ENCODE data around the gene MLLT10. TPM values are rescaled to one million over a fixed set of nuclear protein-coding genes. Genes with fewer than 3 reads are reported as not detected.

The MLLT10 gene
- total RNA-seq, 1 donor from 2014 or later, result 61.3 TPM

DNA sequence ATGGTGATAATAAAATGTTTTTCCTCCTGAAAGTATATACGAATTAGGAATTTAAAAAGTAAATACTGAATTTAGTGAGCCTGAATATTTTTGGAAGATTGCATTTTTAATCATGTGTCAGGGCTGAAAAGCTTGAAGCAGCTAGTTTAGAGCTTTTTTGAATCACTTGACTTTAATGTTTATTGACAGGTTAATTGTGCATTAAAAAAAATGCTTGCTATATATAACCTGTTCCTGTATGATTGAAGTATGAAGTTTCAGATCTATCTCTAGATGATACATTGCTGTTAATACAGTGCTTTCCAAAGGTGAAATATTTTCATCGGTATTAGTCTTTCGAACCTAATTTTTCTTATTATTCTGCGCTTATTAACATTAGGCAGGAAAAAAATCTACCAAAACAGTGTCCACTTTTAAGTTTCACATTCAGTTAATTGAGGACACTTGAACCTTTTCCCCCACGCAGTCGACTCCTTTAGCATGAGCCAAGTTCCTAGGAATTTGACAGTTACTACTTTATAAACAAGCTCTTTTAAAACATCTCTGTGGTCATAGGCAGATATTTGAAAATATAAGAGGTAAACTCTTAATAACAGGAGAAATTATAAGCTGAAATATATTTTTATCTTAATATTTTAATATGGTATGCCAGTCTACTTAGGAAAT is 187.1 kb downstream of the MLLT10 start:
- Mint-ChIP-seq H3K9me3 (no peaks in the 10 kb centered on the region), H3K27ac (no peak overlapping the region), H3K27me3 (ENCODE audit: insufficient read depth, low read depth) (no peaks in the 10 kb centered on the region), H3K4me3 (no peak overlapping the region), H3K4me1 (peaks cover 38% of the 10 kb centered on the region), H3K36me3 (peaks cover 17% of the 10 kb centered on the region)
- DNase-seq (ENCODE audit: low spot score), result no peak
- Histone ChIP-seq H3K4me3 (no peak overlapping the region), H4K20me1 (ENCODE audit: low read depth) (peaks cover 22% of the 10 kb centered on the region), H3K4me2 (no peak overlapping the region), H3K79me2 (ENCODE audit: low read depth) (peaks cover 30% of the 10 kb centered on the region), H3F3A (ENCODE audit: low read depth) (peaks cover 17% of the 10 kb centered on the region), H3K9me3 (ENCODE audit: low read depth) (no peaks in the 10 kb centered on the region), H3K9ac (no peak overlapping the region), H3K4me1 (peaks cover 20% of the 10 kb centered on the region), H3K27me3 (no peaks in the 10 kb centered on the region), H3K36me3 (no peaks in the 10 kb centered on the region), H3K27ac (no peak overlapping the region), H2AFZ (replicated peaks) (no peak overlapping the region)
- TF ChIP-seq EZH2 (IDR thresholded peaks at IDR 0.05) (no peak), EZH2phosphoT487 (IDR thresholded peaks at IDR 0.05) (no peak)
- TF ChIP-seq, protein P1, sequence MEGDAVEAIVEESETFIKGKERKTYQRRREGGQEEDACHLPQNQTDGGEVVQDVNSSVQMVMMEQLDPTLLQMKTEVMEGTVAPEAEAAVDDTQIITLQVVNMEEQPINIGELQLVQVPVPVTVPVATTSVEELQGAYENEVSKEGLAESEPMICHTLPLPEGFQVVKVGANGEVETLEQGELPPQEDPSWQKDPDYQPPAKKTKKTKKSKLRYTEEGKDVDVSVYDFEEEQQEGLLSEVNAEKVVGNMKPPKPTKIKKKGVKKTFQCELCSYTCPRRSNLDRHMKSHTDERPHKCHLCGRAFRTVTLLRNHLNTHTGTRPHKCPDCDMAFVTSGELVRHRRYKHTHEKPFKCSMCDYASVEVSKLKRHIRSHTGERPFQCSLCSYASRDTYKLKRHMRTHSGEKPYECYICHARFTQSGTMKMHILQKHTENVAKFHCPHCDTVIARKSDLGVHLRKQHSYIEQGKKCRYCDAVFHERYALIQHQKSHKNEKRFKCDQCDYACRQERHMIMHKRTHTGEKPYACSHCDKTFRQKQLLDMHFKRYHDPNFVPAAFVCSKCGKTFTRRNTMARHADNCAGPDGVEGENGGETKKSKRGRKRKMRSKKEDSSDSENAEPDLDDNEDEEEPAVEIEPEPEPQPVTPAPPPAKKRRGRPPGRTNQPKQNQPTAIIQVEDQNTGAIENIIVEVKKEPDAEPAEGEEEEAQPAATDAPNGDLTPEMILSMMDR (IDR thresholded peaks at IDR 0.05), result no peak

DNA sequence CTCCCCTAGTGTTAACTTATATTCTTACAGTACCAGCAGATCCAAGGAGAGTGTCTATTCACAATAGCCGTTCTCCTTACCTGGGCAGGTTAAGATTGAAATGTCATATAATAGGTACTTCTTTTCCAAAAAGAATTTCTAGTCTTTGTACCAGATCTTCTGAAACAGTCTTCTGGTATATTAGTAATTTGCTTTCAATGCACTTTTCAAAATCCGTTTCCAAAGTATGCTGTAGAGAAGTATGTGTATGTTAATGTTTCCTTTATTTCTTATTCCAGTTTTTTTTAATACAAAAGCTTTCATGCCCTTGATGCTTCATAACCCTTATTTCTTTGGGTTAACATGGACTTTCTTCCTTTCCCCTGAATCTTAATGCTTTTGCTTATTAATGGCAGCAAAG is 188.2 kb downstream of the MLLT10 start:
- H3K27ac Mint-ChIP-seq, result no peak overlapping the region
- no peak for TF ChIP-seq EZH2 (IDR thresholded peaks at IDR 0.05)
- no peak for TF ChIP-seq EZH2phosphoT487 (IDR thresholded peaks at IDR 0.05)
- TF ChIP-seq, protein P1 (IDR thresholded peaks at IDR 0.05), result no peak
- peaks cover 31% of the 10 kb centered on the region for H3K4me1 ChIP-seq

DNA sequence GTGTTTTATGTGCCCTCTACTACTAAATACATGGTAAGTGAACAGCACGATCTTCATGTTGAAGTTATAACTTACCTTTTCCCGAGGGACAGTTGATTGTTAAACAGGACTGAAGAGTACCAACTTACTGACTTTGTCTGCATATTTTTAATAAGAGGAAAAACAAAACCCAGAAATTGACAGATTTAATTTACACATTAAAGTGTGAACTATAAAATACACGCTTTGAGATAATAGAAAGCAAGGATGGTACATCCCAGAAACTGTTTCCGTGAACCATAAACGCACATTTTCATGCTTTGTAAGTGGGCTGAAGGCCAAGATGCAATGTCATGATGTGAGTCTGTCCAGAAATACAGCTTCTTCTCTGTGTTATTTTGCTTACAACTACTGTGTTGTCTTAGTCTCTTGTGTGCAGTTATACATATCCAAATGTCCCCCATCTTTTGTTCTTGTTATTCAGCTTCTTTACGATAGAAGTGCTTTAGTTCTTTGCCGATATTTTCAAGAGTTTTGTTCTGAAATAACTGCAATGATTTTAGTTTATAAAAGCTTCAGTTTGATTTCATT is 190.1 kb downstream of the MLLT10 start:
- H3K9me3 Mint-ChIP-seq, result no peaks in the 10 kb centered on the region
- H2AFZ ChIP-seq (replicated peaks), result no peak overlapping the region
- no peak overlapping the region for H3K4me3 ChIP-seq
- peaks cover 30% of the 10 kb centered on the region for H3F3A ChIP-seq (ENCODE audit: low read depth)
- DNase-seq (ENCODE audit: low spot score), result no peak
- TF ChIP-seq EZH2phosphoT487 (IDR thresholded peaks at IDR 0.05) (no peak), EZH2 (IDR thresholded peaks at IDR 0.05) (no peak)
- TF ChIP-seq, protein P1 (IDR thresholded peaks at IDR 0.05), result no peak
- no peak overlapping the region for H3K4me2 ChIP-seq
- no peaks in the 10 kb centered on the region for H3K27me3 ChIP-seq
- H3K36me3 ChIP-seq, result no peaks in the 10 kb centered on the region
- H3K27me3 Mint-ChIP-seq (ENCODE audit: insufficient read depth, low read depth), result no peaks in the 10 kb centered on the region
- peaks cover 52% of the 10 kb centered on the region for H3K4me1 Mint-ChIP-seq
- H3K79me2 ChIP-seq (ENCODE audit: low read depth), result peaks cover 56% of the 10 kb centered on the region
- no peaks in the 10 kb centered on the region for H3K9me3 ChIP-seq (ENCODE audit: low read depth)
- H3K9ac ChIP-seq, result no peak overlapping the region
- H3K27ac ChIP-seq, result no peak overlapping the region
- peaks cover 18% of the 10 kb centered on the region for H3K36me3 Mint-ChIP-seq
- H3K4me3 Mint-ChIP-seq, result no peak overlapping the region
- H3K27ac Mint-ChIP-seq, result peak overlapping the region; percentile 43
- H3K4me1 ChIP-seq, result peaks cover 38% of the 10 kb centered on the region
- H4K20me1 ChIP-seq (ENCODE audit: low read depth), result peaks cover 25% of the 10 kb centered on the region

More for the DNA sequence above, 188.2 kb downstream of the MLLT10 start:
- Histone ChIP-seq H3K9ac (no peak overlapping the region), H3K27ac (no peak overlapping the region), H3F3A (ENCODE audit: low read depth) (peaks cover 20% of the 10 kb centered on the region), H4K20me1 (ENCODE audit: low read depth) (peaks cover 28% of the 10 kb centered on the region), H2AFZ (replicated peaks) (no peak overlapping the region), H3K27me3 (no peaks in the 10 kb centered on the region), H3K9me3 (ENCODE audit: low read depth) (no peaks in the 10 kb centered on the region), H3K4me2 (no peak overlapping the region), H3K36me3 (no peaks in the 10 kb centered on the region), H3K79me2 (ENCODE audit: low read depth) (peaks cover 37% of the 10 kb centered on the region), H3K4me3 (no peak overlapping the region)
- peaks cover 17% of the 10 kb centered on the region for H3K36me3 Mint-ChIP-seq
- no peaks in the 10 kb centered on the region for H3K9me3 Mint-ChIP-seq
- H3K4me1 Mint-ChIP-seq, result peaks cover 46% of the 10 kb centered on the region
- H3K27me3 Mint-ChIP-seq (ENCODE audit: insufficient read depth, low read depth), result no peaks in the 10 kb centered on the region
- no peak overlapping the region for H3K4me3 Mint-ChIP-seq
- DNase-seq (ENCODE audit: low spot score), result no peak

Data from neural progenitor cell (in vitro differentiated cells).